Hindlimb muscle (tissue), 1 donor: ENCODE data around the gene CSTF3. TPM values are rescaled to one million over a fixed set of nuclear protein-coding genes. Genes with fewer than 3 reads are reported as not detected.
A peak's percentile ranks its signal among the peaks of the same experiment; 100 is the strongest.
"Not testable (repeated sequence)": the region's sequence is repeated elsewhere in the genome, so short reads cannot be mapped to it uniquely, and the experiment has no call there.

Source experiments
- DNase-seq: peaks from one replicate; pipeline ENCODE4 v3.0.0-alpha.2; 2013
- polyA plus RNA-seq: library from polyadenylated mRNA; unstranded; fragments of 120-200 nt; gene quantifications from one replicate; pipeline ENCODE4 v1.2.1, GENCODE V29; 2013; ENCODE audit not compliant: insufficient read length

CSTF3 gene
- polyA plus RNA-seq, 1 donor: 36.6 TPM

GRCh38 chr11:33072465-33072864 lies 88.8 kb downstream of the CSTF3 start:
- no peak for DNase-seq

DNA sequence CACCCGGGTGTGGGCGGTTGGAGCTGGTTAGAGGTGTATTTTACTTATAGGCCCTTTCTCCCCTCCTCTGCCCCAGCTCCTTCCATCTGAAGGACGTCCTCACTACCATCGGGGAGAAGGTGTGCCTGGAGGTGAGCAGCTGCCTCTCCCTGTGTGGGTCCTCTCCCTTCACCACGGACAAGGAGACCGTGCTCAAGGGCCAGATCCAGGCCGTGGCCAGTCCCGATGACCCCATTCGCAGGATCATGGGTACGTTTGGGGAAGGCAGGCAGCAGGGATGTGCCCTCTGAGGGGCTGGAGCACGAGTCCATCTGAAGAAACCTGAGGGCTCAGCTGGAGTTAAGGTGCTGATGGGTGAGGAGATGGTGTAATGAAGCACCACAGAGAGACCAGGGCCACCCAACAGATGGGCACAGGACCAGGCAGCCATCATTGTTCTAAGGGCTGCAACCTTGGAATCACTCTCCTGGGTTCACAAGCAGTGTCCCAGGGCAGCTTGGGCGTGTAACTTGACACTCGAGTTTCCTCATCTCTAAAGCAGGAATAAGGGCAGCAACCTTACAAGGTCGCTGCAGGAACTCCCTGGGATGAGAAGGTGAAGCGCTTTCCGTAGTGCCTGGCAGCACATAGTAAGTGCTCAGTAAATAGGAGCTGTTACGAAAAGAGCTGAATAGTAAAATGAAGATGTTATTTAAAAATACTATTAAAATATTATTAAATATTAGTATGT lies 92.5 kb downstream of the CSTF3 start:
- DNase-seq: no peak

DNA sequence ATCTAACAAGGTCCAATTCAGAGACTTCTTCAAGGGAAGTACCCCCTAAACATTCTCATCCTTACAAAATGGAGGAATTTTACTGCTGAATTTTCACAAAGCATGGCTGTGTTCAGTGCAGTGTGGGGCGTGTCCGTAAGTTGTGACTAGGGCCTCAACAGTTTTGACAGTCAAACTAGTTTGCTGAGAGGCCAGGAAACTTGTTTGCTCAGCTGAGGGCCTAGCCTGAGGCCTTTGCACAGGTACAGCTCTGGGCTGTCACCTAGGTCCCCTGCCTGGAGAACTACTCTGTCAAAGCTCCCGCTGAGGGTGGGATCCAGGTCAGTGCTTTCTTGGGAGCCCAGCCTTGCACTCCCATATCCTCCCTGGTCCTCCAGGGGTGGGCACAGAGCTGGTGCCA lies 94.0 kb downstream of the CSTF3 start:
- no peak for DNase-seq

- DNase-seq: peak; percentile 57
Observed at GRCh38 chr11:33065445-33066178, 95.7 kb downstream of the CSTF3 start.

GRCh38 chr11:33064866-33065265 lies 96.4 kb downstream of the CSTF3 start:
- no peak for DNase-seq

DNA sequence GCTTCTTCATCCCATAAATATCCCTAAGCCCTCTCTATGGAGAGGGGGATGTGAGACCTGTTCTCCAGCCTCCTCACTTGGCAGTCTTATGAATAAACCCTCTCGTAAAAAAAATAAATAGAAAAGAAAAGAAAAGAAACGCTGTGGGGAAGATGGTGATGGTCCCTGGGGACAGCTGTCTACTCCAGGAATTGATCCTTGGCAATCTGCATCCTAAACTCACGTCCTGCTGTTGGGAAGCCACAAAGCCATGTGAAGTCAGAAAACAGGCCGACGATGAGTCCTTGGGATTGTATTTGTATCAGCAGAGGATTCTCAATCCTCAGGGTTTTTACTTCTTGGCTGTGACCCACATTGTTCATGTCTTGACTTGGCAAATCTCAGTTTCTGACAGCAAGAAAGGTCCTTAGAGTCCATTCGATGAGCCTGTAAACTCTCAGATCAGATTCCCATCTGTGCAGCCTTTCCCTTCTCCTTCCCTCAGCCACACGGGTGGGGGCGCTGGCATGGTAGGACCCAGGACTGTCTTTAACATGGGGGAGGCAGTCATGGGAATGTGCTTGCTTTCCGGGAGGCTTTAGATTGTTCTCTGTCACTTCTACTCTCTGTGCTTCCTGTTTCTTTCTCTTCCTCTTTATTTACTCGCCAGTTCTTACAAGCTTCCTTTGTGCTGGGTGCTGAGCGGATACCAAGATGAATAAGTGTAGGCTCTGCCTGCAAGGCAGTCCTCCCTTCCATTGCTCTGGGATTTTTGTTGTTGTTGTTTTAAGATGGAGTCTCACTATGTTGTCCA lies 97.1 kb downstream of the CSTF3 start:
- no peak for DNase-seq

GRCh38 chr11:33063326-33063881 lies 97.9 kb downstream of the CSTF3 start:
- DNase-seq: no peak

DNA sequence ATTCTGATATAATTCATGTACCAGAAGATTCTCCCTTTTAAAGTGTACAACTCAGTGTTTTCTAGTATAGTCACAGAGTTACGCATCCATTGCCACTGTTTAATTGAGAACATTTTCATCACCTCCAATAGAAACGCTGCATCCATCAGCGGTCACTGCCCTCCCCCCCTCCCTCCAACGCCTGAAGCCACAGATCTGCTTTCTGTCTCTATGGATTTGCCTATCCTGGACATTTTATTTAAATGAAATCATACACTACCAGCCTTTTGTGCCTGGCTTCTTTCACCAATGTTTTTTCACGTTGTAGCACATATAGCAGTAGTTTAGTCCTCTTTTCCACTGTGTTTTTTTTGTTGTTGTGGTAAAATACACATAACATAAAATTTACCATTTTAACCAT lies 99.1 kb downstream of the CSTF3 start:
- no peak for DNase-seq

DNA sequence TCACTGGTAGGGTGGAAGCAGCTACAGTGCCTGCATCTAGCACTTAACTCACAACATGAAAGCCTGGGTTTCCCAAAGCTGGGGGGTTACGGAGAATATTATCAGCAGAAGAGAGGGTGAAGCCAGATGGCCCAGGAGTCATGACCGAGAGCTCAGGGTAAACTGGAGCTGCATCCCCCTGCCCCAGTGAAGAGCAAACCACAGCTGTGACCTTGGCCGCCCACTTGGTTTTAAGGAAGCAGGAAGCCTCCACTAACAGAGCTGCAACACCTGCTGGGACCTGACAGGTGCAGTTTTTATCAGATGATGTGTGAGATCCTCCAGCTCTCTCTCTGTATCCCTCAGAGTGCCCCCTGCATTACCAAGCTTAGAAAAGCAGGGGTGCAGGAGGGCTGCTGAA lies 101.0 kb downstream of the CSTF3 start:
- DNase-seq: no peak

DNA sequence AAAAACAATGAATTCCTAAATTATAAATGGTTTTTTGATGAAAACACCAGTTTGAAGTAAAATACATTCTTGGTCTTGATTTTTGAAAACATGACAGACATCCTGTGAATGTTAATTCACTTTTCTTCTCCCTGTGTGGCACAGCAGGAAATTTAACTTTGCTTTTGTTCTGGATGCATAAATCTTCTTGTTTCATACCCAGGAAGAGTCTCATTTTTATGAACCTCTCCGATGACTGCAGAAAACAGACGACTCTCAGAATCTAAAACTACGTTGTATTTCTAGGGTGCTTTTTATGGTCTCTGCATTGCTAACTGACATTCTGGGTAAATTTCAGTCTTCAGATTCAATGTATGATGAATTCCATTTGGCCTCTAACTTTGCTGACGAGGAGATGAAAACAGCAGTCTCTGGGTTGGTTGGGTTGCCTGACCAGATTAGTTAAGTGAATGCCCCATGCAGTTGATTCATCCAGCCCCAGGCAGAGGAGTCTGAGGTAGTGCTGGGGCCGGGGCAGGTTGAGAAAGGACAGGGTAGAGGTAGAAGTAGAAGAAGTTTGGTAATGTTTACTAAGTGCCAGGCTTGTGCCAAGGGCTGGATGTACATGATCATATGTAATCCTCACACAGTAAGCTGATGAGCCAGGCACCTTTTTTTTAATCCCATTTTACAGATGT lies 101.8 kb downstream of the CSTF3 start:
- DNase-seq: no peak

GRCh38 chr11:33057284-33057683 lies 104.0 kb downstream of the CSTF3 start:
- DNase-seq: no peak

DNA sequence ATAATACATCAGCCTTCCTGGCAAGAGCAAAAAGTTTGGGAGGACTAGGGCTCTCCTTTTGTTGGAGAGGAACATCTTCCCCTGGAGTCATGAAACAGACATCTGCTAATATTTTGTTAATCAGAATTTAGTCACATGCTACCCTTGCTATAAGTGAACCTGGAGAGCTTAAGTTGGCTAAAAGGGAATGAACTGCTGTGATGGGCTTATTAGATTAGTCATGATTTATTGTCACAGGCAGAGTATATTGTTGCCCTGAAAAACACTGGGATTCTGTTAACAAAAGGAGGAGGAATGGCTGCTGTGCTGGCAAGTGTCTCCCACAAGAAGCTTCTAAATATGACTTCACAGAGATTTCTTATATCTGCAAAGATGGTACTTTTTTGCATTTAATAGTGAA lies 105.9 kb downstream of the CSTF3 start:
- no peak for DNase-seq

DNA sequence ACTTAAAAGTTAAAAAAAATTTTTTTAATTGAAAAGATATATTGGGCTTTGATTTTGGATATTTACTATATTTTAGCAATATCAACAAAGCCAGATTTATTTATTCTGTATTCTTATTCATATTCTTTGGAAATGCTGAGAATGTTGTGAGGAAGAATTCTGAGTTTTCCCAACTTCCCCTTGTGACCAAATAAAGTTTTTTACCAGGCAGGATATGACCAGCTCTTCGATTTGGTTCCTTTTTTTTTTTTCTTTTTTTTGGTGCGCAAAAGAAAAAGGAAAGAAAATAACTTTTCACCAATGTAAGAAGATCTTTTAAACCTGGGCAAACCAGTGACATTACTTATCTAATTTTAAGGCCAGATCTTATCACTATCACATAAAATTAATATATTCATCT lies 109.0 kb downstream of the CSTF3 start:
- DNase-seq: no peak

DNA sequence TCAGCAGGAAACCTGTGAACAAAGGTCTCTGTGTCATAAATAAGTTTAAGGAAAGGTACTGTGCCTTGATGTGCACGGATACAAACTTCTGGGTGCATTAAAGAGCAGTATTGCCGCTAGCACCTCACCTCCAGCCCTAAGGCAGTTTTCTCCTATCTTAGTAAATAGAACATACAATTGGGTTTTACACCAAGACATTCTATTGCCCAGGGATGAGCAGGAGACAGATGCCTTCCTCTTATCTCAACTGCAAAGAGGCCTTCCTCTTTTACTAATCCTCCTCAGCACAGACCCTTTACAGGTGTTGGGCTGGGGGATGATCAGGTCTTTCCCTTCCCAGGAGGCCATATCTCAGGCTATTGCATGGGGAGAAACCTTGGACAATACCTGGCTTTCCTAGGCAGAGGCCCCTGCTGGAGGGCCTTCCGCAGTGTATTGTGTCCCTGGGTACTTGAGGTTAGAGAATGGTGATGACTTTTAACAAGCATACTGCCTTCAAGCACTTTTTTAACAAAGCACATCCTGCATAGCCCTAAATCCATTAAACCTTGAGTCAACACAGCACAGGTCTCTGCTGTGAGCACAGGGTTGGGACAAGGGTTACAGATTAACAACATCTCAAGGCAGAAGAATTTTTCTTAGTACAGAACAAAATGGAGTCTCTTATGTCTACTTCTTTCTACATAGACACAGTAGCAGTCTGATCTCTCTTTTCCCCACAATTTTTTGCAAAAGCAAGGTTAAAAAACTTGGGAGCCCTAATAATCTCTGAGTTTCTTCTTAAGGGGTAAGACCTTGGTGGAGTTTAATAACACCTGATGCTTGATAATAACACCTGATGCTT lies 111.5 kb downstream of the CSTF3 start:
- DNase-seq: not testable (repeated sequence)

- not testable (repeated sequence) for DNase-seq
Observed at GRCh38 chr11:33048701-33049100, 112.6 kb downstream of the CSTF3 start.

DNA sequence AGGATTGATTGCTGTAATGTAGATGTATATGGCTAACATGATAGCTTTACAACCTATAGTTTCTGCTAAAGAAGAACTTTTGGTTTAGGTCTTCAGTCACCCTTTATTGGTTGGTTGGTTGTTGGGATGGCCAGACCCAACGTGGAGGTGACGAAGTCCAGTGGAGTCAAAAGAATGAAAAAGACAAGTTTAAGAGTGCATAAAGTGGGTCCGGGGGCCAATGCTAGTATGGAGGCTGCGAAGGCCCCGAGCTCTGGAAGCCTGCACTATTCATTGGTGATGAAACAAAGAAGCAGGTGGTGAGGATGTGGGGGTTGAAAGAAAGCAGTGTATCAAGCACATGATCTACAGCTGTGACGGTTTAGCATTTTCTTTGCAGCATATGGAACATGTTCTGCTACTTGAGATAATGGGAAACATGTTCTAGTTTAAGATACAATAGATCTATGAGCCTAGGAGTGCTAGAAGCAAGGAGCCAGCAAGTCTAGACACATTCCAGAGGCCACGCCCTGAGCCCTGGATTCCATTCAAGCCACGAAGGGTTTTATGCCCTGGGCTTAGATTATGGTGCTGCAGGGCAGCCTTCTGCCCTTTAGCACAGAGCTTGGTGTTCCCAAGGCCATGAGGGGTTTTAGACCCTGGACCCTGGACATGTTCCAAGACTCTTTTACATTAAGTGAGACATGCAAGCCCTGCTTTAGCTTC lies 115.6 kb downstream of the CSTF3 start:
- DNase-seq: no peak

DNA sequence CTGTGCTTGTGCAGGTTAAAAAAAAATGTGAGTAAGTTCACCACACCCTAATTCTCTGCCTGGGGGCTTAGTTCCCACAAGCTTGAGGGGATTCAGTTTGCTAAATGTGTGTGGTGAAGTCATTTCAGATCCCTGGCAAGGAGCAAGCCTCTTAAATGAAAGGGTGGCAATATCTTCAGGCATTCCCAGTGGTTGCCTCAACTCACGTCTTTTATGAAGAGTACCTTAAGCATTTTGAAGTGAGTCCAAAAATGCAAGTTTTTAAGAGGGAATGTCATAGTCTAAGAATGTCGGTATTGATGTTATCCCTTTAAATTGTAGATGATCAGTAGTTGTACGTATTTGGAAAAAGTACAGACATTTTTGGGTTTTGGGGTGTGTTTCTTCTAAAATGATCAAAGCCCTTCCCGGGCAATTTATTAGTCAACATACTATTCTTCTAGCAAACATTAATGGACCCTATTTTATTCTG lies 117.0 kb downstream of the CSTF3 start:
- DNase-seq: no peak

DNA sequence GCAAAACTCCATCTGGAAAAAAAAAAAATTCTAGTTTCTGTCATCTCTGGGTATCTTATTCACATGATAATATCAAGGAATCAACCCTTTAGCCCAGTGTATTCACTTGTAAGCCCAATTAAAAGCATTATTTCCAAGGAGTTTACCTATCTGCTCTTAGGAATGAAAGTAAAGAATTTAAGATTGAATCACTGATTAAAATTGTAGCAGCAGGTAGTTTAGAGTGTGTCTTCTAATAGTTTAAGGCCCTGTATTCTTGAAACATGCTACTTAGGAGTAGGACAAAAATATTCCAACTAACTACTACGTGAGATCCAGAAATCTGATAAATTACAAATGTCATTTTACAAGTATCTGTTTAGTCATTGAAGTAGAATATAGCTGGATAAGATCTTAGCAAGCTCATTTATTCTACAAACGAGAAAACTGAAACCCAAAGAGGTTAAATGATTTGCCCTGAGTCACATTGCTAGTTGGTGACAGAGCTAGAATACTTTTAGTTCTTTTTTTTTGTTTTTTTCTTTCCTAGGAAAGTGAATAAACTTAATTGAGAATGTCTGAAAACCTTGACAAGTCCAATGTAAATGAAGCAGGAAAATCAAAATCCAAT lies 118.0 kb downstream of the CSTF3 start:
- DNase-seq: no peak

- no peak for DNase-seq
Observed at GRCh38 chr11:33040862-33041453, 120.3 kb downstream of the CSTF3 start.
